Nephron (organoid): ENCODE measurements around the gene VRK3.

Source experiments
- H3K27ac Mint-ChIP-seq, 3 experiments: 2 replicates each; pipeline ENCODE4 v1.8.0; 2020; ENCODE audit warnings: mixed read lengths in 3 of 3, mild to moderate bottlenecking in 2 of 3, moderate library complexity in 1 of 3
- H3K27me3 Mint-ChIP-seq: 2 replicates; pipeline ENCODE4 v1.8.0; 2021; ENCODE audit warnings: low read depth, mild to moderate bottlenecking, moderate library complexity, mixed read lengths
- H3K36me3 Mint-ChIP-seq: 2 replicates; pipeline ENCODE4 v1.8.0; 2020; ENCODE audit warnings: low read depth, mixed read lengths
- H3K4me1 Mint-ChIP-seq: 2 replicates; pipeline ENCODE4 v1.8.0; 2020; ENCODE audit warnings: mixed read lengths
- H3K4me3 Mint-ChIP-seq, 3 experiments: 2 replicates each; pipeline ENCODE4 v1.8.0; 2020; ENCODE audit warnings: mild to moderate bottlenecking in 3 of 3, mixed read lengths in 3 of 3, moderate library complexity in 2 of 3
- H3K9me3 Mint-ChIP-seq: 2 replicates; pipeline ENCODE4 v1.8.0; 2020; ENCODE audit warnings: mixed read lengths
- TF ChIP-seq, protein P1 (sequence below), 3 experiments: fragments of 200-600 bp; sonication (generic); IDR thresholded peaks; one replicate each; pipeline ENCODE4 v1.5.0; 2021; ENCODE audit warnings: antibody characterized with exemption in 3 of 3; ENCODE audit not compliant: unreplicated experiment in 3 of 3

Gene VRK3

DNA sequence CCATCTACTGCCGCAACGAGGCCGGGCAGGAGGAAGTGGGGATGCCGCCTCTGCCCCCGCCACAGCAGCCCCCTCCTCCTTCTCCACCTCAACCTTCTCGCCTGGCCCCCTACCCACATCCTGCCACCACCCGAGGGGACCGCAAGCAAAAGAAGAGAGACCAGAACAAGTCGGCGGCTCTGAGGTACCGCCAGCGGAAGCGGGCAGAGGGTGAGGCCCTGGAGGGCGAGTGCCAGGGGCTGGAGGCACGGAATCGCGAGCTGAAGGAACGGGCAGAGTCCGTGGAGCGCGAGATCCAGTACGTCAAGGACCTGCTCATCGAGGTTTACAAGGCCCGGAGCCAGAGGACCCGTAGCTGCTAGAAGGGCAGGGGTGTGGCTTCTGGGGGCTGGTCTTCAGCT, 92.4 kb downstream of the VRK3 start:
- Mint-ChIP-seq H3K4me1 (peaks cover 12% of the 10 kb centered on the region), H3K27me3 (no peaks in the 10 kb centered on the region), H3K27ac (no peak overlapping the region), H3K9me3 (no peaks in the 10 kb centered on the region), H3K36me3 (peaks cover 24% of the 10 kb centered on the region), H3K4me3 (no peak overlapping the region)
- TF ChIP-seq, protein P1, sequence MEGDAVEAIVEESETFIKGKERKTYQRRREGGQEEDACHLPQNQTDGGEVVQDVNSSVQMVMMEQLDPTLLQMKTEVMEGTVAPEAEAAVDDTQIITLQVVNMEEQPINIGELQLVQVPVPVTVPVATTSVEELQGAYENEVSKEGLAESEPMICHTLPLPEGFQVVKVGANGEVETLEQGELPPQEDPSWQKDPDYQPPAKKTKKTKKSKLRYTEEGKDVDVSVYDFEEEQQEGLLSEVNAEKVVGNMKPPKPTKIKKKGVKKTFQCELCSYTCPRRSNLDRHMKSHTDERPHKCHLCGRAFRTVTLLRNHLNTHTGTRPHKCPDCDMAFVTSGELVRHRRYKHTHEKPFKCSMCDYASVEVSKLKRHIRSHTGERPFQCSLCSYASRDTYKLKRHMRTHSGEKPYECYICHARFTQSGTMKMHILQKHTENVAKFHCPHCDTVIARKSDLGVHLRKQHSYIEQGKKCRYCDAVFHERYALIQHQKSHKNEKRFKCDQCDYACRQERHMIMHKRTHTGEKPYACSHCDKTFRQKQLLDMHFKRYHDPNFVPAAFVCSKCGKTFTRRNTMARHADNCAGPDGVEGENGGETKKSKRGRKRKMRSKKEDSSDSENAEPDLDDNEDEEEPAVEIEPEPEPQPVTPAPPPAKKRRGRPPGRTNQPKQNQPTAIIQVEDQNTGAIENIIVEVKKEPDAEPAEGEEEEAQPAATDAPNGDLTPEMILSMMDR (IDR thresholded peaks at IDR 0.05; ENCODE audit: unreplicated experiment in 3 of 3): no peak

GRCh38 chr19:49932041-49932451, 93.1 kb downstream of the VRK3 start:
- TF ChIP-seq, protein P1 (IDR thresholded peaks at IDR 0.05; ENCODE audit: unreplicated experiment in 3 of 3): no peak
- peaks cover 19% of the 10 kb centered on the region for H3K4me1 Mint-ChIP-seq
- no peaks in the 10 kb centered on the region for H3K27me3 Mint-ChIP-seq
- H3K27ac Mint-ChIP-seq: no peak overlapping the region
- no peaks in the 10 kb centered on the region for H3K9me3 Mint-ChIP-seq
- peaks cover 28% of the 10 kb centered on the region for H3K36me3 Mint-ChIP-seq
- H3K4me3 Mint-ChIP-seq: peak overlapping the region in 2 of 3 experiments; percentile 31 to 60

DNA sequence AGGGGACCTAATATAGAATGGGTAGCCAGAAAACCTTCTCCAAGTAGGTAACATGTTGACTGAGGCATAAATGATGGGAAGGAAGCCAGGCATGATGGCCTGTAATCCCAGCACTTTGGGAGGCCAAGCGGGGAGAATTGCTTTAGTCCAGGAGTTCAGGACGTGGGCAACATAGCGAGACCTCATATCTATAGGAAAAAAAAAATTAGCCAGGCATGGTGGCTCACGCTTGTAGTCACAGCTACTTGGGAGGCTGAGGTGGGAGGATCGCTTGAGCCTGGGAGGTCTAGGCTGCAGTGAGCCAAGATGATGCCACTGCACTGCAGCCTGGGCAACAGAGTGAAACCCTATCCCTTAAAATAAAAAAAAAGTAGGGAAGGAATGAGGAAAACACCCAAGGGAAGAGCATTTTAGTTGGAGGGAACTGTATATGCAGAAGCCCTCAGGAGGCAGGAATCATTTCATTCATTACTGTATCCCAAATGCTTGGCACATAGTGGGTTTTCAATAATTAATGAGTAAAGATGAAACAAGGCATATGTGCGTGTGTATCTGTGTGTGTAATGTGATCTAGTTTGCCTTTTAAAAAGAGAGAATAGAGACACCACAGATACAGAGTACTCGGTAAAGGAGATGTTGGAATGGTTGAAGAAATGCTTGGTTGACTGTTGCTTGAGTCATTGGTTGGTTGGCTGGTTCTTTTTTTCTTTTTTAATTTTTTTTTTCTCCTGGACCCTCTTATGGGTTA, 93.7 kb downstream of the VRK3 start:
- H3K27me3 Mint-ChIP-seq: no peaks in the 10 kb centered on the region
- peaks cover 19% of the 10 kb centered on the region for H3K4me1 Mint-ChIP-seq
- H3K27ac Mint-ChIP-seq: no peak overlapping the region
- TF ChIP-seq, protein P1 (IDR thresholded peaks at IDR 0.05; ENCODE audit: unreplicated experiment in 3 of 3): no peak
- peak overlapping the region in 2 of 3 experiments; percentile 32 to 60 for H3K4me3 Mint-ChIP-seq
- peaks cover 31% of the 10 kb centered on the region for H3K36me3 Mint-ChIP-seq
- H3K9me3 Mint-ChIP-seq: no peaks in the 10 kb centered on the region

DNA sequence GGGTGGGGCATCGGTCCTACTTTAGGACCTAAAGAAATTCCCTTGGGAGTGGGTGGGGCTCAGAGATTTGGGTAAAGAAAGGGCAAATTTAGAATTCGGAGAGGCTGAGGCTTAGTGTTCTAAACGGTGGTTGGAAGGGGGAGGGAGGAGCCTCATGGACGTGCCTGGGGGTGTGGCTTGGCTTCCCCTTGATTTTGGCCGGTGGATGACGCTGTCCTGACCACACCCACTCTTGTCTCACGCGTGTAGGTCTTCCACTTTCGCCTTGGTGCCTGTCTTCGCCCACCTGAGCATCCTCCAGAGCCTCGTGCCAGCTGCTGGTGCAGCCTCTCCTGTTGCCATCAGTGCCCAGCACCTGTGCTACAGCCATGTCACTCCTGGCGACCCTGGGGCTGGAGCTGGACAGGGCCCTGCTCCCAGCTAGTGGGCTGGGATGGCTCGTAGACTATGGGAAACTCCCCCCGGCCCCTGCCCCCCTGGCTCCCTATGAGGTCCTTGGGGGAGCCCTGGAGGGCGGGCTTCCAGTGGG, 94.6 kb downstream of the VRK3 start:
- Mint-ChIP-seq H3K4me3 (peak overlapping the region; percentile 90 to 95 (median 95)), H3K27ac (peak overlapping the region in 2 of 3 experiments; percentile 94 to 96), H3K27me3 (no peaks in the 10 kb centered on the region), H3K9me3 (no peaks in the 10 kb centered on the region), H3K36me3 (peaks cover 36% of the 10 kb centered on the region), H3K4me1 (peaks cover 20% of the 10 kb centered on the region)
- TF ChIP-seq, protein P1 (IDR thresholded peaks at IDR 0.05; ENCODE audit: unreplicated experiment in 3 of 3): no peak

DNA sequence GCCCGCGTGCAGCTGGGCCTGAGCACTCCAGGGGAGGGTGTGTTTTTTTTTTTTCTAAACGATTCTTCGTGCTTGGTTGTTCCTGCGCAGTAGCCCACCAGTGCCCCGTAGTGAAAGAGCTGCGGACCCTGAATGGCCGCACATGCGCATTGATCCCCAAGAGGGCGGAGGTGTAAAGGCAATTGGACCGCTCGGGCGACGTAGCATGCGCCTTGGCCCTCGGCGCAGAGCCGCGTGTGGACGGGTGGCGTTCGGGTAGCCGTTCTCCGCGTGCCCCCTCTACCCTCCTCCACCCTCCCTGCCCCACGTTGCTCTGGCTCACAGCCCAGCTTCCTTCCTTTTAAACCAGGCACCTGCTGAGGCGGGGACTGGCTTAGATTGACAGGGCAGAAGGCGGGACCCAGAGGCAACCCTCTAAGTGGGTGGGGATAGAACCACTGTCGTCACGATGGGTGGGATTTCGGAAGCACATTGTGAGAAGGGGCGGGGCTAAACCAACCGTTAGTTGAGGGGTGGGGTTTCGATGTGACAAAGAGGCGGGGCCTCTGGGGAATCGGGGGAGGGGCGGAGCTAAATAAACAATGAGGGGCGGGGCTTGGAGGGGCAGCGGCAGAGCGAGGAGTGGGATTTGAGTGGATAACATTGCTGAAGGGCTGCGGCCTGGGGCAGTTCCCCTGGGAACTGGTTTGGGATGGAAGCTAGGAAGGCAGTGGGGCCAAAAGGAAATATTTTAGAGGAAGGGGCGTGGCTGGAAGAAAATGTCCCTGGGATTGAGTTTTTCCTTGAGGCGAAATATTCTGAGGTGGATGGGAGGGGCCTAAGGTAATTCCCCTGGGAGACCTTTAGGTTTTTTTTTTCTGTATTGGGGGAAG, 95.3 kb downstream of the VRK3 start:
- Mint-ChIP-seq H3K9me3 (no peaks in the 10 kb centered on the region), H3K27ac (peak overlapping the region; percentile 94 to 98 (median 96)), H3K4me1 (peaks cover 24% of the 10 kb centered on the region), H3K36me3 (peaks cover 41% of the 10 kb centered on the region), H3K27me3 (no peaks in the 10 kb centered on the region), H3K4me3 (peak overlapping the region; percentile 90 to 95 (median 95))
- TF ChIP-seq, protein P1 (IDR thresholded peaks at IDR 0.05; ENCODE audit: unreplicated experiment in 3 of 3): peak in 1 of 3 experiments; percentile 21
